ENCODE results near the gene SUPT6H. TPM values are rescaled to one million over a fixed set of nuclear protein-coding genes. Genes with fewer than 3 reads are reported as not detected.

SUPT6H gene
- total and polyA plus RNA-seq, 8 donors, result 21.8 to 49.0 (median 30.0) TPM

- Histone ChIP-seq H3K4me1 (peaks cover 38 to 44% (median 42%) of the 10 kb centered on the region in 3 donors), H3K36me3 (peaks cover 0 to 19% (median 12%) of the 10 kb centered on the region in 3 donors), H3K4me3 (peak overlapping the region; percentile 63 to 91 (median 78)), H3K9me3 (no peaks in the 10 kb centered on the region), H3K27ac (peak overlapping the region; percentile 94 to 98 (median 96)), H3K27me3 (no peaks in the 10 kb centered on the region)
- ATAC-seq (peak; percentile 6 to 29 (median 20)), DNase-seq (peak; percentile 64 to 86 (median 72)), FAIRE-seq (no peak)
- TF ChIP-seq, protein P1, sequence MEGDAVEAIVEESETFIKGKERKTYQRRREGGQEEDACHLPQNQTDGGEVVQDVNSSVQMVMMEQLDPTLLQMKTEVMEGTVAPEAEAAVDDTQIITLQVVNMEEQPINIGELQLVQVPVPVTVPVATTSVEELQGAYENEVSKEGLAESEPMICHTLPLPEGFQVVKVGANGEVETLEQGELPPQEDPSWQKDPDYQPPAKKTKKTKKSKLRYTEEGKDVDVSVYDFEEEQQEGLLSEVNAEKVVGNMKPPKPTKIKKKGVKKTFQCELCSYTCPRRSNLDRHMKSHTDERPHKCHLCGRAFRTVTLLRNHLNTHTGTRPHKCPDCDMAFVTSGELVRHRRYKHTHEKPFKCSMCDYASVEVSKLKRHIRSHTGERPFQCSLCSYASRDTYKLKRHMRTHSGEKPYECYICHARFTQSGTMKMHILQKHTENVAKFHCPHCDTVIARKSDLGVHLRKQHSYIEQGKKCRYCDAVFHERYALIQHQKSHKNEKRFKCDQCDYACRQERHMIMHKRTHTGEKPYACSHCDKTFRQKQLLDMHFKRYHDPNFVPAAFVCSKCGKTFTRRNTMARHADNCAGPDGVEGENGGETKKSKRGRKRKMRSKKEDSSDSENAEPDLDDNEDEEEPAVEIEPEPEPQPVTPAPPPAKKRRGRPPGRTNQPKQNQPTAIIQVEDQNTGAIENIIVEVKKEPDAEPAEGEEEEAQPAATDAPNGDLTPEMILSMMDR (IDR thresholded peaks at IDR 0.05), result no peak
- WGBS, 2 donors, result 1 to 2% methylated on average over 28 to 31 of the region's 31 CpGs
- intact Hi-C loops (cut with DNase I), result no loop called here
Observed at GRCh38 chr17:28744972-28745785, 83.2 kb downstream of the SUPT6H start.

DNA sequence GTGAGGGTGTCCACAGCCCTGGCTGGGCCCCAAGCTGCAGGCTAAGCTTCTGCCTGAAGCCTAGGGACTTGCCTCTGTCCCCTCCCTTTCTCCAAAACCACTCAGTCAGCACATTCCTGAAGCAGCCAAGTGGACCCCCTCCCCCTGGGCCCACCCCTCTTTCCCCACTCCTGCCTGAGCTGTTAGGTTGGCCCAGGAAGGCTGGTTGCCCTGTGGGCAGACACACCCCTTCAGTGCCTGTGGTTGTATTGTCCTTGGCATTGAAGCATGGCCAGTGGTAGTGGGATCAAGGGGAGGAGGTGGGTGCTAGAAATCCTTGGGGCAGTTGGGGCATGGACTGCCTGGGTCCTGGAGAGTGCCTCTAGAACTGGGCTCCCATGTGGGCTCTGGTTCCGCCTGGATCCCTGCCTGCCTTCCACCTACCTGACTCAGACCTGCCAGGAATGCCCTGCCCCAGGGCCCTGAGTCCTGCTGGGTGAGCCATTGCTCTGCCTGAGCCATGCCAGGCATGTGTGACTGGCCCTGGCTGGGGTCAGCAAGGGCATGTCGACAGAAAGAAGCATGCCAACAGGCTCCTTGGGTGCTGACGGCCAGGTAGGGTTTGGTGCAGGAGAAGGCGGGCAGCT lies 83.9 kb downstream of the SUPT6H start:
- H3K4me1 ChIP-seq, result peaks cover 38 to 51% (median 43%) of the 10 kb centered on the region in 3 donors
- peak overlapping the region in 3 of 4 donors; percentile 63 to 91 (median 84) for H3K4me3 ChIP-seq
- peaks cover 0 to 19% (median 12%) of the 10 kb centered on the region in 3 donors for H3K36me3 ChIP-seq
- TF ChIP-seq, protein P1 (IDR thresholded peaks at IDR 0.05), result no peak
- intact Hi-C loops (cut with DNase I), result no loop called here
- H3K9me3 ChIP-seq, result no peaks in the 10 kb centered on the region
- H3K27me3 ChIP-seq, result no peaks in the 10 kb centered on the region
- ATAC-seq (peak; percentile 14 to 34 (median 28)), FAIRE-seq (no peak), DNase-seq (peak in 5 of 6 donors; percentile 73 to 88 (median 79))
- H3K27ac ChIP-seq, result peak overlapping the region; percentile 83 to 98 (median 96)
- 15 to 29% methylated on average over 4 of the region's 4 CpGs for WGBS, 2 donors

- WGBS, 2 donors, result 8 to 11% methylated on average over 5 of the region's 5 CpGs
- peak overlapping the region; percentile 83 to 98 (median 96) for H3K27ac ChIP-seq
- H3K27me3 ChIP-seq, result no peaks in the 10 kb centered on the region
- peaks cover 0 to 22% (median 12%) of the 10 kb centered on the region in 3 donors for H3K36me3 ChIP-seq
- TF ChIP-seq, protein P1 (IDR thresholded peaks at IDR 0.05), result no peak
- peaks cover 38 to 51% (median 43%) of the 10 kb centered on the region in 3 donors for H3K4me1 ChIP-seq
- no peak for FAIRE-seq
- H3K4me3 ChIP-seq, result peak overlapping the region in 2 of 4 donors; percentile 84 to 91
- intact Hi-C loops (cut with DNase I), result no loop called here
- H3K9me3 ChIP-seq, result no peaks in the 10 kb centered on the region
- peak; percentile 75 to 92 (median 88) for DNase-seq
- ATAC-seq, result peak; percentile 46 to 63 (median 54)
Observed at GRCh38 chr17:28746611-28747050, 84.6 kb downstream of the SUPT6H start.

- Histone ChIP-seq H3K4me3 (peak overlapping the region in 2 of 4 donors; percentile 84 to 91), H3K36me3 (peaks cover 0 to 23% (median 12%) of the 10 kb centered on the region in 3 donors), H3K4me1 (peaks cover 38 to 51% (median 43%) of the 10 kb centered on the region in 3 donors), H3K27me3 (no peaks in the 10 kb centered on the region), H3K27ac (peak overlapping the region; percentile 83 to 98 (median 96)), H3K9me3 (no peaks in the 10 kb centered on the region)
- TF ChIP-seq, protein P1 (IDR thresholded peaks at IDR 0.05), result no peak
- intact Hi-C loops (cut with DNase I), result no loop called here
- DNase-seq, result peak; percentile 70 to 92 (median 86)
- no peak for FAIRE-seq
- ATAC-seq, result peak; percentile 29 to 51 (median 44)
- WGBS, 2 donors, result 8 to 13% methylated on average over 7 of the region's 7 CpGs
Observed at GRCh38 chr17:28747051-28747691, 85.2 kb downstream of the SUPT6H start.
